HL-60 (cell line): Measurements from ENCODE around the gene ADAMTSL5.

Source experiments
- GABPA ChIP-seq: IDR thresholded peaks from 2 replicates; pipeline ENCODE4 v1.6.1; 2012; ENCODE audit warnings: low read depth
- POLR2AphosphoS5 ChIP-seq: IDR thresholded peaks from 2 replicates; pipeline ENCODE4 v1.6.1; 2012; ENCODE audit warnings: low read depth
- SPI1 ChIP-seq: IDR thresholded peaks from 2 replicates; pipeline ENCODE4 v1.6.1; 2012; ENCODE audit warnings: low read depth, mild to moderate bottlenecking, borderline replicate concordance
- TF ChIP-seq, protein P1 (sequence below): IDR thresholded peaks from 2 replicates; pipeline ENCODE4 v1.6.1; 2012; ENCODE audit warnings: low read depth; ENCODE audit not compliant: insufficient replicate concordance
- TF ChIP-seq, protein P2 (sequence below): IDR thresholded peaks from one replicate; pipeline ENCODE4 v1.5.1; 2011; ENCODE audit warnings: low read length, control low read depth, inconsistent platforms; ENCODE audit not compliant: insufficient read depth

DNA sequence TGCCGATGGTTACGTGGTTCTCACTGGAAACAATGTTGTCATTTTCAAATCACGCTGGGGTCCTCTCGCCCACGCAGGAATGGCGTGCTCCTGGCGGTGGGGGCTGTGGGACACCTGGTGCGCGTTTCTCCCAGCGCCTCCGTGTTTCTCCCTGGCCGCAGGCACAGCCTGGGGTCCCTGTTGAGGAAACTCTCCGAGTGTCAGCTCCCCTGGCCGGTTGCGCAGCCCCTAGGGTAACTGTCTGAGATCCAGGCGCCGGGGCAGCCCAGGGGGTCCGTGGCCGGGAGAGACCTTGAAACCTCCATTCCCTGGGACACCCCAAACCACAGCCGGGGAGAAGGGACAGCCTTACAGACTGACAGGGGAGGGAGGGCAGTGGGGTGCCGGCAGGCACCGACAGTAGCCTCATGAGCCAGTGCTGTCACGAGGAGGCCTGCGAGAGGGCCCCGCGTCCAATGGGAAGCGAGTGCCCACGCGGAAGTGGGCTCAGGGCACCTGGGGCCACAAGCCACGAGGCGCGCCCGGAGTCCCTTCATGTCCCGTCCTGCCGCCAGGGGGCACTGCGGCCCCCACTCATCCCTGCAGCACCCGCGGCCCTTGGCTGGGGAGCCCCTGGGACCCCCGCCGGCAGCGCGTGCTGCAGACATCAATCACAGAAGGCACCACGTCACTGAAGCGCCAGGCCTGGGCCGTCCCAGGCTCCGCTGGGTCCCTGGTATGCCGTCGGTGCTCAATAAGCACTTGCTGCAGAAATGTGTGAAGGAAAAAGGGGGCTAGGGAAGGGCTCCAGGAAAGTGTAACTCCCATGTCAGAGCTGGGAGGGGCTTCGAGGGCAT, 9.5 kb downstream of the ADAMTSL5 start:
- TF ChIP-seq, protein P1, sequence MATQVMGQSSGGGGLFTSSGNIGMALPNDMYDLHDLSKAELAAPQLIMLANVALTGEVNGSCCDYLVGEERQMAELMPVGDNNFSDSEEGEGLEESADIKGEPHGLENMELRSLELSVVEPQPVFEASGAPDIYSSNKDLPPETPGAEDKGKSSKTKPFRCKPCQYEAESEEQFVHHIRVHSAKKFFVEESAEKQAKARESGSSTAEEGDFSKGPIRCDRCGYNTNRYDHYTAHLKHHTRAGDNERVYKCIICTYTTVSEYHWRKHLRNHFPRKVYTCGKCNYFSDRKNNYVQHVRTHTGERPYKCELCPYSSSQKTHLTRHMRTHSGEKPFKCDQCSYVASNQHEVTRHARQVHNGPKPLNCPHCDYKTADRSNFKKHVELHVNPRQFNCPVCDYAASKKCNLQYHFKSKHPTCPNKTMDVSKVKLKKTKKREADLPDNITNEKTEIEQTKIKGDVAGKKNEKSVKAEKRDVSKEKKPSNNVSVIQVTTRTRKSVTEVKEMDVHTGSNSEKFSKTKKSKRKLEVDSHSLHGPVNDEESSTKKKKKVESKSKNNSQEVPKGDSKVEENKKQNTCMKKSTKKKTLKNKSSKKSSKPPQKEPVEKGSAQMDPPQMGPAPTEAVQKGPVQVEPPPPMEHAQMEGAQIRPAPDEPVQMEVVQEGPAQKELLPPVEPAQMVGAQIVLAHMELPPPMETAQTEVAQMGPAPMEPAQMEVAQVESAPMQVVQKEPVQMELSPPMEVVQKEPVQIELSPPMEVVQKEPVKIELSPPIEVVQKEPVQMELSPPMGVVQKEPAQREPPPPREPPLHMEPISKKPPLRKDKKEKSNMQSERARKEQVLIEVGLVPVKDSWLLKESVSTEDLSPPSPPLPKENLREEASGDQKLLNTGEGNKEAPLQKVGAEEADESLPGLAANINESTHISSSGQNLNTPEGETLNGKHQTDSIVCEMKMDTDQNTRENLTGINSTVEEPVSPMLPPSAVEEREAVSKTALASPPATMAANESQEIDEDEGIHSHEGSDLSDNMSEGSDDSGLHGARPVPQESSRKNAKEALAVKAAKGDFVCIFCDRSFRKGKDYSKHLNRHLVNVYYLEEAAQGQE = no peak
- TF ChIP-seq POLR2AphosphoS5 (no peak), GABPA (no peak), SPI1 (no peak)
- TF ChIP-seq, protein P2, sequence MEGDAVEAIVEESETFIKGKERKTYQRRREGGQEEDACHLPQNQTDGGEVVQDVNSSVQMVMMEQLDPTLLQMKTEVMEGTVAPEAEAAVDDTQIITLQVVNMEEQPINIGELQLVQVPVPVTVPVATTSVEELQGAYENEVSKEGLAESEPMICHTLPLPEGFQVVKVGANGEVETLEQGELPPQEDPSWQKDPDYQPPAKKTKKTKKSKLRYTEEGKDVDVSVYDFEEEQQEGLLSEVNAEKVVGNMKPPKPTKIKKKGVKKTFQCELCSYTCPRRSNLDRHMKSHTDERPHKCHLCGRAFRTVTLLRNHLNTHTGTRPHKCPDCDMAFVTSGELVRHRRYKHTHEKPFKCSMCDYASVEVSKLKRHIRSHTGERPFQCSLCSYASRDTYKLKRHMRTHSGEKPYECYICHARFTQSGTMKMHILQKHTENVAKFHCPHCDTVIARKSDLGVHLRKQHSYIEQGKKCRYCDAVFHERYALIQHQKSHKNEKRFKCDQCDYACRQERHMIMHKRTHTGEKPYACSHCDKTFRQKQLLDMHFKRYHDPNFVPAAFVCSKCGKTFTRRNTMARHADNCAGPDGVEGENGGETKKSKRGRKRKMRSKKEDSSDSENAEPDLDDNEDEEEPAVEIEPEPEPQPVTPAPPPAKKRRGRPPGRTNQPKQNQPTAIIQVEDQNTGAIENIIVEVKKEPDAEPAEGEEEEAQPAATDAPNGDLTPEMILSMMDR = peak; percentile 29
